GM18520 (cell line): ENCODE results near the gene GSG1L.
"Not testable (repeated sequence)": the region's sequence is repeated elsewhere in the genome, so short reads cannot be mapped to it uniquely, and the experiment has no call there.

Experiments used
- ATAC-seq: cut with Tn5 transposase; IDR thresholded peaks from one replicate; pipeline ENCODE4 v1.9.1; 2021; ENCODE audit not compliant: unreplicated experiment

The GSG1L gene

DNA sequence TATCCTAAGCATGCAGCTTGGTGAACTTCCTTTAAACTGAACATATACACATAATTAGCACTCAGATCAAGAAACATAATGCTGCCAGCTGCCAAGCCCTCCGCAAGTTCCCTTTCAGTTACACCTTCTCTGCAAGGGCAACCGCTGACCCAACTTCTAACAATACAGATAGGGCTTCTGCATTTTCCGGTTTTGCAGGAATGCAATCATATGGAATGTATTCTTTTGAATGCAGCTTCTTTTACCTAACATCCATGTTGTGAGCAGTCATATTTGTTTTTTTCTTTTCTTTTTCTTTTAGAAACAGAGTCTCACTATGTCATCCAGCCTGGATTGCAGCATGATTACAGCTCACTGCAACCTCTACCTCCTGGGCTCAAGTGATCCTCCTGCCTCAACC lies 110.7 kb downstream of the GSG1L start:
- ATAC-seq: no peak

DNA sequence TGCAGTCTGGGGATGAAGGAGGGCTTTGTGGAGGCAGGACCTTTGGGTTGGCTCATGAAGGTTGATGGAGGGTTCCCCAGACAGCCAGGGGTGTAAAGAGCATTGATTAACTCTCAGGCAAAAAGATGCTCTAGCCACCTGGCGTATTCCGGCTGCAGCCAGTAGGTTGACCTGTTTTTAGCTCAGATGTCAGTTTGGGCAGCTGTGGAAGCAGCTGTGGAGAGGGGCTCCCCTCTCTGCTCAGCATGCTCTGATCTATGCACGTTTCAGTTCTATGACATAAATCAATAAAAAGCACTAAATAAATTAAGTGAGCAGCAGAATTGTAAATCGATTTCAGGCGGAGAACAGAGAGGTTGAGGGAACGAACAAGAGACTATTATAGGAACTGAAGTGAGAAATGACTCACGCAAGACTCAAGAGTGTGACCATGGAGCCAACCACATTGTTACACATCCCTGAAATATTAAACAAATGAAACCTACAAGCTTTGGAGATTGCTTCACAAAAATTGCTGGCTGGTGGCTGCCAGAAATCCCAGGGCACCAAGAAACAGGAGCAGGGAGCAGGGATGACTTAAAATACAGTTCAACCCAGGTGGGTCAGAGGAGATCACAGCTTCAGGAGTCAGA lies 111.9 kb downstream of the GSG1L start:
- ATAC-seq: no peak

DNA sequence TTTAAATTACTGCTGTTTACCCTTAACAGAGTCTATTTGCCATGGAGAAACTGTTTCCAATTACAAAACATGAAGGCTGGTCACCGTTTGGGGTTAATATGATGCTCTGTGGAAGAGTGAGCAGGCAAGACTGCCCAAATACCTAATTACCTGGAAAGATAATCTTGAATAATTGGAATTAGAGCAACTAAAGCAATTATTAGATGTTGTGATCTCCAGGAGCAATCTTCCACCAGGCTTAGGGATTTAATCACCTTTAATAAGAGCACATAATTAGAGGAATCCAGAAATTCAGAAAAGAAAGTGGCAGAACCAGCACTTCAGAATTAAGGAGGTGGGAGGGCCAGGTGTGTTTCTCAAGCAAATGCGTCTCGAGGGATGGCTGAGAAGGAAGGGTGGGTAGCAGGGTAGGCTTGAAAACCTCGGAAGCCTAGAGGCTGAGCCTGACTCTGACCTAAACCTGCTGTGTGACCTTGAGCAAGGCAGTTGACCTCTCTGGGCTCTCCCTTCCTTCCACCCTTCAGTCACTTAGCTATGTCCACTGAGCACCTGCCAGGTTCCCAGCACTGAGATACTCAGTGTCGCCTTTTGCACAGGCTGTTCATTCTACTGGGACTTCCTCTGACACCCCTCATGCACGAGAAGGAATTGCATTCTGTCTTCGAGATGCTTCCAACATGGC lies 113.2 kb downstream of the GSG1L start:
- ATAC-seq: no peak

DNA sequence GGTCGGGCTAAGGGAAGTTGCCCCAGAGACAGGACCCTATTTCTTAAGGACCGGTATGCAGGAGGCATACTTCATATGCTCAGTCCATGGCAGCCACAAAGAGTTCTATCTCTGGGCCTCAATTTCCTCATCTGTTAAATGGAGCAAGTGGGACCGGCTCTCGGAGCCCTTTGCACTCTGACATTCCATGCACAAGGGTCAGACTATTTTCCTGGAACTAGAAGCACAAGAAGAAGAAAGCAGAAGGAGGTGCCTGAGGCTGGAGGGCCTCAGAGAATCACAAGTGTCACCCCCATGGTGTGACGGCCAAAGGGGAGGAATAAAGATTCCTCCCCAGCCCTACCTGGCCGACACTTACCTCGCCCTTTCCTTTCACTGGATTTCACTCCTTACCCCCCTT lies 115.8 kb downstream of the GSG1L start:
- no peak for ATAC-seq

DNA sequence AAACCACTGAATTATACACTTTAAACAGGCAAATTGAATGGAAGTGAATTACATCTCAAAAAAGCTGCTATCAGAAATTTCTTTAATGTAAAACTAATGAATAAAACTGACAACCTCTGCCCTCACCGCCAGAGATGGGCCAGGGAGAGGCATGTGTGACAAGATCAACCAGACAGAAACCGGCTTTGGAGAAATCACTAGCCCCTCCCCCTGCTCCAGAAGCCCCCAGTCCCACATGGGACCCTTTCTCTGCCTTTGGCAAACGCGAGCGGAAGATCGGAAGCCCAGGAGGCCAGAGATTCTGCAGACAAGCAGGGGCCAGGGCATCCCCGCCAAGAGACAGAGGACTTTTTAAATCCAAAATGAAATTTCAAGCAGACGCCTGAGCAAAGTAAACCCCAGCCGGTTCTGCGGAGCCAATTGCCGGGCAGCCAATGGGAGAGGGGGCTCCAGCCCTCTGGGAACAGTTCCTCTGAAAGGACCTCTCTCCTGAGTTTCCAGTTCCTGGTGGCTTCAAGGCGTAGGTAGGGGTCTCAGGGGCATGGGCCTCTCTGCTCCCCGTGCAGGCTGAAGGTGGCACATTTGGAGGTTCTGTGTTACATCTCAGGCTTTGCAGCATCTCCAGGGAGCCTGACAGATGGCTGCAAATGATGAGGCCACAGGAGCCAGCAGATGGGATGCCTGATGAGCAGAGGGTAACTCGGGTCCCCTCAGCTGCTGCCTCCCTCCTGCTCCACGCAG lies 118.1 kb downstream of the GSG1L start:
- ATAC-seq: no peak

DNA sequence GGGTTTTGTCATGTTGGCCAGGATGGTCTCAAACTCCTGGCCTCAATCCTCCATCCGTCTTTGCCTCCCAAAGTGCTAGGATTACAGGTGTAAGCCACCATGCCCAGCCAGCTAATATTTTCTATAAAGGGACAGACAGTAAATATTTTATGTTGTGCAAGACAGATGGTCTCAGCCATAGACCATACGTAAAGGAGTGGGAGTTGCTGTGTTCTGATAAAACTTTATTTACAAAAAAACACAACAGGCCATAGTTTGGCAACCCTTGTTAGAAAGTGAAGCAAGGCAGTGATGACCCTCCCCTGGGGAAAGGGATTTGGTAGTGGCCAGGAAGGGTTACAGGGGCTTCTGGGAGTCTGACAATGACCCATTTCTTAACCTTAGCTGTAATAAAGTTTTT lies 119.7 kb downstream of the GSG1L start:
- ATAC-seq: no peak

DNA sequence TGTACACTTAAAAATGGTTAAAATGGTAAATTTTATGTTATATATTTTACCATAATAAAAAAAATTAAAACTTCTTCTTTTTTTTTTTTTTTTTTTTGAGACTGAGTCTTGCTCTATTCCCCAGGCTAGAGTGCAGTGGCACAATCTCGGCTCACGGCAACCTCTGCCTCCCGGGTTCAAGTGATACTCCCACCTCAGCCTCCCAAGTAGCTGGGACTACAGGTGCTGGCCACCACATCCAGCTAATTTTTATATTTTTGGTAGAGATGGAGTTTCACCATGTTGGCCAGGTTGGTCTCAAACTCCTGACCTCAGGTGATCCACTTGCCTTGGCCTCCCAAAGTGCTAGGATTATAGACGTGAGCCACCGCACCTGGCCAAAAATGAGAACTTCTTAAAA lies 121.4 kb downstream of the GSG1L start:
- ATAC-seq: not testable (repeated sequence)

DNA sequence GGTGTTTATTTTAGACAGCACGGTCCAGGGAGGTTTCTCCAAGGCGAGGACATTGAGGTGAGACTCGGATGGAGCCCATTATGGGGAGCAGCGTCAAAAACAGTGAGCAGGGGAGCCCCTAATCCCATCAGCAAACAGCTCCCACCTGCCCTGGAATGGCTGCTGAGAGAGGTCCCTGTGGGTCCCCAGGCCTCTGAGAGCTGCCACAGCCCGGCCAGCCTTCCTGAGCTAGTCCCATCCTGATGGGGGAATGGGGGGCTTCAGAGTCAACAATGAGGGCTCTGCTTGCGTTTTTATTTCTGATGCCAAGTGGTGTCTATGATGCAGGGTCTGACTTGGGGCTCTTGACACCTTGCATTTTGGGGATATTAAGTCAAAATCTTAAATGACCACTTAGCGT lies 128.4 kb downstream of the GSG1L start:
- ATAC-seq: no peak

DNA sequence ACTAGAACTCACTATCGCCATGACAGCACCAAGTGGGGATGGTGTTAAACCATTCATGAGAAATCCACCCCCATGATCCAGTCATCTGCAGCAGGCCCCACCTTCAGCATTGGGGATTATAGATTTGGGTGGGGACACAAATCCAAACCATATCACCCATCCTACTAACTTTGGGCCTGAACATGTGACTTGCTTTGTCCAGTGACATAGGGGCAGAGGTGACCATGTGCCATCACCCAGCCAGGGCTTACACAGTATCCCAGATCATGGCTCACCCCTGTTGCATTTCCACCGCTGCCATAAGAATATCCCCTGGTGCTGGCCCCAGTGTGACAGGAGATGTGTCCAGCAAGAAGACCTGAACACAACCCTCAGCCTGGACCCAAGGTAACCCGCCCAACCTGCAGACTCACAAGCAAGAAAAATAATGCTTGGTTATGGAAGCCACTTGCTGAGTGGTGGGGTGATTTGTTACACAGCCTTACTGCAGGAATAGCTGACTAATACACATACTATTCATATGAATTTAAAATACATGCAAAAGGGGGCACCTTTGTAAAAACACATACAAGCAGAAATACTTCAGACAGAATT lies 130.9 kb downstream of the GSG1L start:
- no peak for ATAC-seq

DNA sequence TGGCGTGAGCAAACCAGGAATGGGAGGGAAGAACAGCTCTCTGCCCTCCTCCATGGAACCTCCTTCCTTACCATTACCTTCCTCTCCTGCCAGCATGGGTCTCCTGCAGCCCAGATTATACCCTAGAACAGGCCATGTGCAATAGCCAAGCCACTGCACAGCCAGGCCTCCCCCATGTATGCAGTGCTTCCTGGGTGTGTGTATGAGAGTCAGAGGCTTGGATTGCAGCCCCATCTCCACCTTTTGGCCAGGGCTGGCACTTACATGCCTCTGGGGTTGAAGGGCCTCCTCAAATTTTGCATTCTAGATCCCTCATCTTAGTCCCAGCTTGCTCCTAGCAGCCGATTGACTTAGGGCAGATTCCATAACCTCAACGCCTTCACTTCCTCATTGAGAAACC lies 133.7 kb downstream of the GSG1L start:
- no peak for ATAC-seq

DNA sequence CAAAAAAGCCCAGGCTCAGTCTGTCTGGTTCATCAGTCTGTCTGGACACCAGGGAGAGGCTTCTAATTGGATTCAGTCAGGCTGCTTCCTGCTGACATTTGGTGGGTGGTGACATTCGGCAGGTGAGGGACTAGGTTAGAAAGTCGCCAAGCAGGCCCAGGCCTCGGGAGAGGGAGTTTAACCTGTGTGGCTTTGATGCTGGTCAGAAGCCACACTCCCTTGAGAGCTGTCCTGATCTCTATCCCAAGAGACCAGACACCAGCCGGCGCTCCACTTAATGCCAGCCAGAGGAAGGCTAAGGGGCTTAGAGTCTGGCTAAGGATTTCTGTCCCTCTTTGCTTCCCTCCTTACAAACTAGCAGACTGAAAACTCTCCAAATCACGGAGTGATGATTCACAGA lies 135.0 kb downstream of the GSG1L start:
- no peak for ATAC-seq

DNA sequence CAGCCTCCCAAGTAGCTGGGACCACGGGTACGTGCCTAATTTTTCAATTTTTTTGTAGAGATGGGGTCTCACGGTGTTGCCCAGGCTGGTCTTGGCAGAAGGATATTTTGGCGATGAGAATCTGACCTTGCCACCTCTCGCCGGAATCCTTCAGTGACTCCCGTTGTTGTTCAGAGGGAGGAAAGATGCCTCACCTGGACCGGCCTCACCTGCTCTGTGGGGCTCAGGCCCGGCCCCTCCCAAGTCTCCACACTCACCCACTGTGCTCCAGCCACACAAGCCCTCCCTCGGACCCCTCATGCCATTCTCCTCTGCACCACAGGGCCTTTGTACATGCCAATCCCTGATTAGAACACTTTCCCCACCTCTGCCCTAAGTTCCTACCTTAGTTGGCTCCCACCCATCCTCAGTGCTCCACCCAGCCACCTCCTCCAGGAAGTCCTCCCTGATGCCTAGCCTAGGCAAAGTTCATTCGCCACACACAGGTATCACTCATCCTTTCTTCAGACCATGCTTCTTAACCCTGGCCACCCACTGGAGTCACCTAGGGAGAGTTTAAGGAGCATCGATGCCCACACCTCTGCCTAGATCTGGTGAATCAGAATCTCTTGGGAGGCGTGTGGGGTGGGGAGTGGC lies 136.1 kb downstream of the GSG1L start:
- ATAC-seq: no peak

DNA sequence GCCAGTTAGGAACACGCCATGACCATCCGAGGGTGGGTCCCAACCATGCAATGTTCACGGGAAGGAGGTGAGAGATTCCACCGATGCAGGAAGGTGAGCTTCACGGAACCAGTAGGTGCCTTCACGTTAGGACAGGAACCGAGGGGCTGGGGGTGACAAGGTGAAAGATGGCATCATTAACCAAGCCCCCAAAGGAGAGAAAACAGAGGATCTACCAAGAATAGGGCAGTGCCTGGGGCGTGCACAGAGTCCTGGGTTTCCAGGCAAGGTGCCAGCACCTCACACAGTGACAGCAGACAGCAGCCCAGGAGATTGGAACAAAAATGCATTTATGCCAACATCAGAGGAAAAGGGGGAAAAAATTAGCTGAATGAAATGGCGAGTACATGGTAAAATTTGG lies 137.9 kb downstream of the GSG1L start:
- no peak for ATAC-seq

DNA sequence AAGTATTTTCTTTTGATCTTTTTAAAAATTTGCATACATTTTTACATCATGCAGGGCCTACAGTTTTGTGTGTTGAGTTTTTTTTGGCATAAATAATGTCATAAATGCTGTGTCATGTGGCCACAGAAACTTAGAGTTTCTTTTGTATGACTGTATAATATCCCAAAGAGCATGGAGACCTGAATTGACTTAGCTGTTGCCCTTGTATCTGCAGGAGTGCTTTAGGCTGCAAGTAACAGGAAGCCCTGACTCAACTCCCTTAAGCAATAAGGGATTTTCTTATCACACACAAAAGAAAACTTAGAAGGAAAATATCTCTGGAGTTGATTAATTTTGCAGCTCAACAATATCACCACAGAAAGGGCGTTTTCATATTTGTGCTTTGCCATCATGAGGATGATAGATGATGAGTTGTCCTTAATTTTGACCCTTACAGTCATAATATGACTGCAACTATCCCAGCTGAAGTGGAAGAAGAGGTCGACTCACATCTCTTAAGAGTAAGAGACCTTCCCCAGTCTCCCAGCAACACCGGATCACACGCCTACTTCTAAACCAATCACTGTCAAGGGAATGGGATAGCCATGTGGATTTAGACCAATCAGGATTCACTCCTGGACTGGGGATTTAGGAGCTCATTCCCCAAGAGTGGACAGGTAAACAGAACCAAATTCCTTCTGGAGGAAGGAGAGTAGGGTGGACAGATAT lies 138.9 kb downstream of the GSG1L start:
- no peak for ATAC-seq

DNA sequence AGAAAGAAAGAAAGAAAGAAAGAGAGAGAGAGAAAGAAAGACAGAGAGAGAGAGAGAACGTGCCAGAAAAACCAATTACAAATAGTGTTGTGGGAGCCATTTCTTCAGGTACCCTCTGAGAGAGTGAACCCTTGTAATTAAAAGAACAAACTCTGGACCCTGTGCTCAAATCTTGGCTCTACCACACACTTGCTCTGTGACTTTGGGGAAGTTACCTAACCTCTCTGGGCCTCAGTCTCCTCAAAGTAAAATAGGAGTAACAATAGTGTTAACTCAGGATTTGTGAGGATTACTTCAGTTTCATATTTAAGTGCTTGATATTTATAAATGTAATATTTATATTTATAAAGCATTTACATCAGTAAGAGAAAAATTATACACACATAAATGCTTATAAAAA lies 139.8 kb downstream of the GSG1L start:
- no peak for ATAC-seq

DNA sequence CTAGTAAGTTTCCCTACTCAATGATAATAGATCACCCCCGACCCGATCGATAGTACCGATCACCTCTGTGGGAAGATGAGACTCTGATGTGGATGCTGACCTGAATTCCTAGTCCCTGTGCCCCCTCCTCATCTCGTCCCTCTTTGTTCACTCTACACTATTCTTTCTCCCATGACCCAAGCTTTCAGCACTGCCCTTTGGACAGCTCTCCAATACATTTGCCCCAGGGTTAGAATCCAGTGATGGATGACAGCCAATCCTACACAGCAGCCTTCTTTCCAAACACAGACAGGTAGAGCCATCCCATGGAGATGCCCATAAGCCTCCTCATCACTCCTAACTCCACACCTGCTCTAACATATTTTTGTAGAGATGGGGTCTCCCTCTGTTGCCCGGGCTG lies 141.1 kb downstream of the GSG1L start:
- no peak for ATAC-seq

DNA sequence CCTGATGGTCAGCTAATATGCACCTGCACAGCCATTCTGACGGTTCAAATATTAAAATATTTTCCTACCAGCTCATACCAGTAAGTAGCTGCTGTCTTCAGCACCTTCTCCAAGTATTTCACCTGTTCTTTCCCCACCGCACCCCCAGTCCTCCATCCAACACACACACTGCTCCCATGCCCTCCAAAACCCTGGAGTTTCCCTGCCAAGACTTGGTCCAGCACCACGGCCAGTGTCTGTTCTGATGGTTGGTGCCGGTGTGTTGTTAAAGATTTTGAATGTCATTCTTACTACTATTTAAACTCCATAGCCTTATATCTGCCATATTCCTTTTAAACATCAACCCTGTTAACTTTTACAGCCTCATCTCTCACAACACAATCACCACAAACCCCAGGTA lies 142.4 kb downstream of the GSG1L start:
- no peak for ATAC-seq

DNA sequence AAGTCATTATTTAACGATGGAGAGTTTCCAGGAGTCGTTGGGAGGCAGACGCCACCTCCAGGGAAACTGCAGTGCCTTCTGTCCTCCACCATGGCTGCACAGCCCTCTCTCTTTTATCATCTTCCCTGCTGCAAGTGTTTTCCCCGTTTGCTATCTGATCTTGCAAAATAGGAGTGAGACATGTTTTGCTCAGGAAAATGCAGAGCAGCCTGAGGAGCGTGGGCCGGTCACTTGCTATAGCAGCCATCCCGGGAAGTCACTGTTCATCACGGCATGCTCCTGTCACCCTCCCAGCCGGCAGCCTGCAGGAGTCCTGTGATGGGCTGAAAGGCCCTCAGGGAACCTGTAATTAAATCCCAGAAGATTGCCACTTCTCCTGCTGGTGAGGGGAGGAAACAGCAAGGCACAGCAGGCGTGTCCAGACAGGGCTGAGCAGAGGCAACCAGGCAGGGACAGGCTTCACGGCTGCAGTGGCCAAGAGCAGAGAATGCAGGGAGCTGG lies 143.1 kb downstream of the GSG1L start:
- no peak for ATAC-seq

DNA sequence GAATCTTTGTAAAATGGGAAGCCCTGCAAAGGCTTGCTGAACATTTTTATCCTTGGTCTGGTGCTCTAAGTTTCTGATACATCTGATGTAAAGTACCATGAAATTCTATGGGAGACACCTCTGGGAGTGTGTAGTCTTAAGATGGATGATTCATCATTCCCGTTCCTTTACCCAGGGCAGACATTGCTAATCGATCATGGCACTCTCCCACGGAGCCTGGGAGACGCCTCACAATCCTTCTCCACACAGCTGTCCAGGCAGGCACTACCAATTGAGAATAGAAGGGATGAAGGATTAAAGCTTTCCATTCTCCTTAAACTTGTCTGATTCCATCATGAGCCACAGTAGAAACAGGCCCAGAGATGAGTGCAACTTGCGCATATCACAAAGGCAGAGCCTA lies 144.8 kb downstream of the GSG1L start:
- no peak for ATAC-seq

DNA sequence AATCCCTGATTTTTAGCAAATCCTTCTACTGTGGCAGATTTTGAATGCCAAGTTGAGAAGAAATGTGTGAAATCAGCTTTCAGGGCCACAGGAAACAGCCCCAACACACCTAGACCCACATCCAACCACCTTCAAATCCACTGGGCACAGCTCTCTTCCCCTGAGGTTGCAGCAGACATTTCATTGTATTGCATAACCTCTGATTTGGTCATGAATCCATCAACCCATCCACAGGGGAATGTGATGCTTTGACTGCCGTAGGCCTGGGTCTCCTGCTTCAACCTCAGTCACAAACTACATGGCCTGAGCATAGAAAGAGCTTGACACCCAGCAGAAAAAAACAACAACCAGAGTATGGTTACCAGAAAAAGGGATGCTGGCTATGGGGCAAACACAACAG lies 145.6 kb downstream of the GSG1L start:
- ATAC-seq: no peak

DNA sequence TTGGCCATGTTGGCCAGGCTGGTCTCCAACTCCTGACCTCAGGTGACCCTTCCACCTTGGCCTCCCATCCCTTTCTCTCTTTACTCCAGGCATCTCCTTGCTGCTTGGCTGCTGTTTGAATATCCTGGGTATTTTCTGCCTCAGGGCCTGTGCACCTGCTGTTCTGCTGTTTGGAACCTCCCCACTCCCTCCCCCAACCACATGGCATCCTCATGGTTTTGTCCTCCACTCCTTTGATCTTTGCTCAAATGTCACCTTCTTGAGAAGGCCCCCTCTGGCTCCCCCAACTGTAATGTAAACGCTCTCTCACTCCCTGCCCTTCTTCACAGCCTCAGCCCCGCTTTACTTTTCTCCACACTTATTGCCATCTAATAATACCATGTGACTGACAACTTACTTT lies 152.0 kb downstream of the GSG1L start:
- no peak for ATAC-seq
